K562 (cell line): Measurements from ENCODE around the gene PRCP.

ENCODE experiments used
- DNMT1 ChIP-seq: fragments of 450-650 bp; IDR thresholded peaks from 2 replicates; pipeline ENCODE4 v1.6.1; 2016; ENCODE audit warnings: antibody characterized with exemption, mild to moderate bottlenecking
- ETV6 ChIP-seq, 3 experiments: fragments of 150-350 bp in 1 of 3; sonication (generic) in 1 of 3; formaldehyde crosslinking in 1 of 3; IDR thresholded peaks; 2 replicates each; pipeline versions ENCODE4 v1.6.1 to v1.8.0; 2014 to 2022; ENCODE audit warnings: borderline replicate concordance in 2 of 3, low read depth in 2 of 3, antibody characterized with exemption in 1 of 3, low read length in 1 of 3, mild to moderate bottlenecking in 1 of 3, missing genetic modification reagents in 1 of 3
- HNRNPH1 ChIP-seq: fragments of 200-400 bp; formaldehyde crosslinking; optimal IDR thresholded peaks from 2 replicates; pipeline ENCODE3; 2017; ENCODE audit warnings: low read depth, mild to moderate bottlenecking, low read length, moderate library complexity
- JUND ChIP-seq, 2 experiments: IDR thresholded peaks; 2 replicates in 1 of 2; 3 replicates in 1 of 2; pipeline ENCODE4 v1.6.1; 2011; ENCODE audit warnings: borderline replicate concordance in 2 of 2, low read depth in 2 of 2, low read length in 2 of 2, improper control_type of control experiment in 1 of 2, missing biosample characterization in 1 of 2, missing genetic modification characterization in 1 of 2, missing genetic modification reagents in 1 of 2
- RFX5 ChIP-seq: IDR thresholded peaks from 2 replicates; pipeline ENCODE4 v1.6.1; 2011; ENCODE audit warnings: low read depth, mild to moderate bottlenecking, improper control_type of control experiment, low read length
- SAP30 ChIP-seq: fragments of 200-600 bp; sonication (generic); IDR thresholded peaks from 2 replicates; pipeline ENCODE4 v1.6.1; 2012; ENCODE audit warnings: borderline replicate concordance, low read depth, mild to moderate bottlenecking, moderate library complexity, low read length, control low read depth, inconsistent platforms; ENCODE audit not compliant: insufficient read depth, poor library complexity, severe bottlenecking
- SMARCC2 ChIP-seq: fragments of 450-650 bp; IDR thresholded peaks from 2 replicates; pipeline ENCODE4 v1.6.1; 2017; ENCODE audit warnings: antibody characterized with exemption, moderate library complexity, mild to moderate bottlenecking, low read depth
- SREBF1 ChIP-seq: fragments of 150-350 bp; IDR thresholded peaks from 2 replicates; pipeline ENCODE4 v1.6.1; 2014; ENCODE audit warnings: antibody characterized with exemption, low read depth, low read length, borderline replicate concordance
- TF ChIP-seq, protein P1 (sequence below), 3 experiments: IDR thresholded peaks in 2 of 3; conservative IDR thresholded peaks in 1 of 3; 2 replicates each; pipeline ENCODE4 v1.5.1; 2011 to 2012; ENCODE audit warnings: low read length in 3 of 3, mild to moderate bottlenecking in 3 of 3, control low read depth in 2 of 3, improper control_type of control experiment in 1 of 3, inconsistent platforms in 1 of 3, low read depth in 1 of 3, mixed read lengths in 1 of 3, moderate library complexity in 1 of 3; ENCODE audit not compliant: insufficient read depth in 2 of 3

DNA sequence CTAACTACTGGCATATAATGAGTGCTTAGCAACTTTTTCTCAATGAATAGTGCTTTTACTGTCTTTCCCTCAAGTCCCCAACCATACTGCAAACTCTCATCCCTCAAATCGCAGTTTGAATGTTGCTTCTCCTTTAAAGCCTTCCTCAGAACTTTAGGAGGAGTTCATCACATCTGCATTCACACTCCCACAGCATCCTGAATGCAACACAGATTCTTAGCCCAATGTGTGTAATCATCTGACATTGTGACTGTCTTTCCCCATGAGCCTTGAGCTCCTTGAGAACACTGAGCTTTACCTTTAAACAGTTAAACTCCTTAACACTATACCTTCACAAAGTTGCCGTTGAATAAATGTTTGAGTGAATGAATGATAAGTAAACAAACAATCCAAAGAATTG lies 84.8 kb downstream of the PRCP start:
- TF ChIP-seq SMARCC2: no peak
- TF ChIP-seq, protein P1, sequence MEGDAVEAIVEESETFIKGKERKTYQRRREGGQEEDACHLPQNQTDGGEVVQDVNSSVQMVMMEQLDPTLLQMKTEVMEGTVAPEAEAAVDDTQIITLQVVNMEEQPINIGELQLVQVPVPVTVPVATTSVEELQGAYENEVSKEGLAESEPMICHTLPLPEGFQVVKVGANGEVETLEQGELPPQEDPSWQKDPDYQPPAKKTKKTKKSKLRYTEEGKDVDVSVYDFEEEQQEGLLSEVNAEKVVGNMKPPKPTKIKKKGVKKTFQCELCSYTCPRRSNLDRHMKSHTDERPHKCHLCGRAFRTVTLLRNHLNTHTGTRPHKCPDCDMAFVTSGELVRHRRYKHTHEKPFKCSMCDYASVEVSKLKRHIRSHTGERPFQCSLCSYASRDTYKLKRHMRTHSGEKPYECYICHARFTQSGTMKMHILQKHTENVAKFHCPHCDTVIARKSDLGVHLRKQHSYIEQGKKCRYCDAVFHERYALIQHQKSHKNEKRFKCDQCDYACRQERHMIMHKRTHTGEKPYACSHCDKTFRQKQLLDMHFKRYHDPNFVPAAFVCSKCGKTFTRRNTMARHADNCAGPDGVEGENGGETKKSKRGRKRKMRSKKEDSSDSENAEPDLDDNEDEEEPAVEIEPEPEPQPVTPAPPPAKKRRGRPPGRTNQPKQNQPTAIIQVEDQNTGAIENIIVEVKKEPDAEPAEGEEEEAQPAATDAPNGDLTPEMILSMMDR (IDR thresholded peaks at IDR 0.05 in 2 of 3, conservative IDR thresholded peaks at IDR 0.05 in 1 of 3; ENCODE audit: insufficient read depth in 2 of 3, low read depth in 1 of 3, low read length in 3 of 3): no peak
- no peak for TF ChIP-seq SAP30
- TF ChIP-seq HNRNPH1: no peak
- no peak for TF ChIP-seq JUND (IDR thresholded peaks at IDR 0.05; ENCODE audit: borderline replicate concordance, low read depth, low read length)
- no peak for TF ChIP-seq JUND (tag; IDR thresholded peaks at IDR 0.05; ENCODE audit: borderline replicate concordance, low read depth, low read length)
- no peak for TF ChIP-seq ETV6 (IDR thresholded peaks at IDR 0.05; ENCODE audit: borderline replicate concordance in 1 of 2, low read depth in 2 of 2, low read length in 1 of 2)
- TF ChIP-seq ETV6 (CRISPR knock-in tag; IDR thresholded peaks at IDR 0.05; ENCODE audit: borderline replicate concordance): no peak
- no peak for TF ChIP-seq DNMT1
- TF ChIP-seq SREBF1: no peak
- TF ChIP-seq RFX5: no peak
